IMR-90 (cell line): Measurements from ENCODE around the gene GLI1. TPM values are rescaled to one million over a fixed set of nuclear protein-coding genes. Genes with fewer than 3 reads are reported as not detected.

ENCODE experiments used
- ATAC-seq: fragments of 200-7000 bp; cut with Tn5 transposase; 2 replicates; pipeline ENCODE4 v1.9.1; 2020; ENCODE audit warnings: low read depth, mild to moderate bottlenecking, moderate library complexity
- BruUV-seq: library from RNA; stranded (reverse); fragments of 400-500 nt; replicated peaks from 2 replicates; lab custom pipeline; 2021; lab: Mats Ljungman, UMichigan
- CTCF ChIA-PET: fragments of 300-600 bp; formaldehyde crosslinking; extraction: SDS; loops from one replicate; lab custom pipeline; 2021; ENCODE audit warnings: antibody characterized with exemption; lab: Yijun Ruan, JAX
- POLR2A ChIA-PET: fragments of 300-600 bp; sonication (Branson Sonifier 250); formaldehyde crosslinking; loops from one replicate; lab custom pipeline; 2022; ENCODE audit warnings: antibody characterized with exemption; ENCODE audit not compliant: unreplicated experiment; lab: Charles Lee
- DNase-seq: peaks from one replicate; pipeline ENCODE4 v3.0.0; 2013
- H2AFZ ChIP-seq: replicated peaks from 2 replicates; pipeline ENCODE3; 2013; ENCODE audit warnings: low read length, mild to moderate bottlenecking; ENCODE audit not compliant: poor library complexity
- H2AK5ac ChIP-seq: 2 replicates; pipeline ENCODE4 v1.6.1; 2013; ENCODE audit warnings: low read depth, low read length, inconsistent platforms
- H2AK9ac ChIP-seq: replicated peaks from 2 replicates; pipeline ENCODE3; 2013; ENCODE audit warnings: mild to moderate bottlenecking, low read depth, low read length, moderate library complexity; ENCODE audit not compliant: poor library complexity
- H2BK120ac ChIP-seq: 2 replicates; pipeline ENCODE4 v1.6.1; 2013; ENCODE audit warnings: low read depth, low read length, inconsistent platforms
- H2BK15ac ChIP-seq: 3 replicates; pipeline ENCODE4 v1.6.1; 2013; ENCODE audit warnings: low read depth, low read length, inconsistent platforms
- H2BK20ac ChIP-seq: 2 replicates; pipeline ENCODE4 v1.6.1; 2013; ENCODE audit warnings: low read depth, mild to moderate bottlenecking, inconsistent platforms, low read length, moderate library complexity
- H2BK5ac ChIP-seq: 2 replicates; pipeline ENCODE4 v1.6.1; 2013; ENCODE audit warnings: mild to moderate bottlenecking, low read depth, low read length, inconsistent platforms; ENCODE audit not compliant: poor library complexity, severe bottlenecking
- H3K14ac ChIP-seq: replicated peaks from 2 replicates; pipeline ENCODE4 v1.6.1; 2013; ENCODE audit warnings: low read depth, low read length, inconsistent platforms
- H3K18ac ChIP-seq: 2 replicates; pipeline ENCODE4 v1.6.1; 2013; ENCODE audit warnings: low read depth, low read length, control low read depth
- H3K23ac ChIP-seq: 2 replicates; pipeline ENCODE4 v1.6.1; 2013; ENCODE audit warnings: low read depth, low read length, inconsistent platforms
- H3K27ac ChIP-seq: 2 replicates; pipeline ENCODE4 v1.5.1; 2013; ENCODE audit warnings: mild to moderate bottlenecking, control low read depth, low read length; ENCODE audit not compliant: insufficient read depth
- H3K27me3 ChIP-seq: 2 replicates; pipeline ENCODE4 v1.6.1; 2013; ENCODE audit warnings: low read length; ENCODE audit not compliant: control insufficient read depth, insufficient read depth
- H3K36me3 ChIP-seq: 2 replicates; pipeline ENCODE4 v1.6.1; 2013; ENCODE audit warnings: low read length, mixed read lengths; ENCODE audit not compliant: control insufficient read depth, insufficient read depth
- H3K4ac ChIP-seq: 2 replicates; pipeline ENCODE4 v1.6.1; 2013; ENCODE audit warnings: low read depth, low read length, inconsistent platforms
- H3K4me1 ChIP-seq: 2 replicates; pipeline ENCODE4 v1.6.1; 2013; ENCODE audit warnings: low read length, mixed read lengths; ENCODE audit not compliant: control insufficient read depth, insufficient read depth
- H3K4me2 ChIP-seq: 2 replicates; pipeline ENCODE4 v1.6.1; 2013; ENCODE audit warnings: low read depth, mild to moderate bottlenecking, control low read depth, low read length, moderate library complexity
- H3K4me3 ChIP-seq: 2 replicates; pipeline ENCODE4 v1.5.1; 2013; ENCODE audit warnings: low read depth, mild to moderate bottlenecking, control low read depth, low read length, moderate library complexity; ENCODE audit not compliant: insufficient read depth
- H3K56ac ChIP-seq: 2 replicates; pipeline ENCODE4 v1.6.1; 2013; ENCODE audit warnings: low read length, inconsistent platforms; ENCODE audit not compliant: insufficient read depth; ENCODE audit errors: extremely low read depth
- H3K79me1 ChIP-seq, 2 experiments: 2 replicates each; pipeline ENCODE4 v1.6.1; 2013; ENCODE audit warnings: low read length in 2 of 2, inconsistent platforms in 1 of 2, low read depth in 1 of 2
- H3K9ac ChIP-seq: 2 replicates; pipeline ENCODE4 v1.6.1; 2013; ENCODE audit warnings: low read depth, low read length, control low read depth
- H3K9me1 ChIP-seq: 2 replicates; pipeline ENCODE4 v1.6.1; 2013; ENCODE audit warnings: low read length, inconsistent platforms; ENCODE audit not compliant: insufficient read depth
- H3K9me3 ChIP-seq: 2 replicates; pipeline ENCODE4 v1.6.1; 2013; ENCODE audit warnings: low read length; ENCODE audit not compliant: control insufficient read depth, insufficient read depth
- H4K20me1 ChIP-seq: 2 replicates; pipeline ENCODE4 v1.6.1; 2013; ENCODE audit warnings: low read length, inconsistent platforms; ENCODE audit not compliant: insufficient read depth
- H4K5ac ChIP-seq: 2 replicates; pipeline ENCODE4 v1.6.1; 2013; ENCODE audit warnings: mild to moderate bottlenecking, low read depth, low read length, control low read depth
- H4K8ac ChIP-seq, 2 experiments: 2 replicates each; pipeline ENCODE4 v1.6.1; 2013; ENCODE audit warnings: low read depth in 2 of 2, low read length in 2 of 2, control low read depth in 1 of 2, inconsistent platforms in 1 of 2
- H4K91ac ChIP-seq: 2 replicates; pipeline ENCODE4 v1.6.1; 2013; ENCODE audit warnings: low read depth, low read length, inconsistent platforms; ENCODE audit not compliant: insufficient read depth
- BHLHE40 ChIP-seq: fragments of 150-350 bp; IDR thresholded peaks from 2 replicates; pipeline ENCODE4 v1.6.1; 2016; ENCODE audit warnings: mild to moderate bottlenecking, low read depth, low read length
- CEBPB ChIP-seq: IDR thresholded peaks from 2 replicates; pipeline ENCODE4 v1.6.1; 2012; ENCODE audit warnings: low read depth, low read length, improper control_type of control experiment
- CHD1 ChIP-seq: IDR thresholded peaks from 2 replicates; pipeline ENCODE4 v1.6.1; 2012; ENCODE audit warnings: low read depth, low read length, improper control_type of control experiment
- MAFK ChIP-seq: IDR thresholded peaks from 2 replicates; pipeline ENCODE4 v1.6.1; 2012; ENCODE audit warnings: low read depth, low read length, improper control_type of control experiment
- MAZ ChIP-seq: IDR thresholded peaks from 2 replicates; pipeline ENCODE4 v1.6.1; 2012; ENCODE audit warnings: low read depth, mild to moderate bottlenecking, low read length, improper control_type of control experiment, moderate library complexity, borderline replicate concordance
- MXI1 ChIP-seq: IDR thresholded peaks from 2 replicates; pipeline ENCODE4 v1.6.1; 2012; ENCODE audit warnings: low read depth, mild to moderate bottlenecking, low read length, moderate library complexity, borderline replicate concordance
- NFE2L2 ChIP-seq: fragments of 150-350 bp; IDR thresholded peaks from 2 replicates; pipeline ENCODE4 v1.6.1; 2016; ENCODE audit warnings: low read depth, mild to moderate bottlenecking, low read length
- POLR2A ChIP-seq: IDR thresholded peaks from 2 replicates; pipeline ENCODE4 v1.6.1; 2012; ENCODE audit warnings: mild to moderate bottlenecking, low read depth, low read length
- RAD21 ChIP-seq: IDR thresholded peaks from 2 replicates; pipeline ENCODE4 v1.6.1; 2012; ENCODE audit warnings: low read length, improper control_type of control experiment
- RCOR1 ChIP-seq: IDR thresholded peaks from 2 replicates; pipeline ENCODE4 v1.6.1; 2012; ENCODE audit warnings: mild to moderate bottlenecking, low read length, improper control_type of control experiment; ENCODE audit not compliant: insufficient replicate concordance
- WGBS, 2 experiments: methylation state at CpG; one replicate each; pipeline versions ENCODE4 v1.1.5 to v1.1.7; 2013; ENCODE audit warnings: missing lambda C conversion rate in 2 of 2; ENCODE audit not compliant: insufficient read length in 1 of 2; ENCODE audit errors: extremely low coverage in 2 of 2; 5-methylcytosine and 5-hydroxymethylcytosine counted together
- dilution Hi-C: fragments of 300-500 bp; cut with HindIII; formaldehyde crosslinking; loops from one replicate; pipeline ENCODE4 v1.14.3; 2018; ENCODE audit warnings: low sequenced_read_pairs; ENCODE audit not compliant: unreplicated experiment
- in situ Hi-C: fragments of 300-500 bp; cut with MboI; formaldehyde crosslinking; loops from 3 replicates; pipeline ENCODE4 v1.14.3; 2019; ENCODE audit warnings: low sequenced_read_pairs, inconsistent platforms, mixed read lengths
- intact Hi-C: fragments of 100-400 bp; cut with micrococcal nuclease; formaldehyde crosslinking; loops from 2 replicates; pipeline ENCODE4 v1.10.0; 2022
- polyA plus RNA-seq, 3 experiments: library from polyadenylated mRNA; depleted of rRNA; stranded (reverse); fragments of >200 nt; gene quantifications; 2 replicates each; pipeline ENCODE4 v1.2.3, GENCODE V29; 2012; ENCODE audit warnings: low replicate concordance in 1 of 3
- total RNA-seq: library from RNA; depleted of rRNA; stranded (reverse); fragments of >200 nt; gene quantifications from 2 replicates; pipeline ENCODE4 v1.2.3, GENCODE V29; 2012
- TF ChIP-seq, protein P1 (sequence below): fragments of 150-350 bp; IDR thresholded peaks from 2 replicates; pipeline ENCODE4 v1.6.1; 2016; ENCODE audit warnings: low read depth, mild to moderate bottlenecking, low read length, moderate library complexity, borderline replicate concordance
- TF ChIP-seq, protein P2 (sequence below): fragments of 150-350 bp; IDR thresholded peaks from 2 replicates; pipeline ENCODE4 v1.6.1; 2017; ENCODE audit warnings: mild to moderate bottlenecking, antibody characterized with exemption, low read length, low read depth
- TF ChIP-seq, protein P3 (sequence below): conservative IDR thresholded peaks from 2 replicates; pipeline ENCODE4 v1.5.1; 2012; ENCODE audit warnings: mild to moderate bottlenecking, low read depth, low read length, improper control_type of control experiment

The GLI1 gene
- total and polyA plus RNA-seq, 2 of the 4 experiments (the other 2 are of a cell fraction), result 1.3 to 3.8 TPM

DNA sequence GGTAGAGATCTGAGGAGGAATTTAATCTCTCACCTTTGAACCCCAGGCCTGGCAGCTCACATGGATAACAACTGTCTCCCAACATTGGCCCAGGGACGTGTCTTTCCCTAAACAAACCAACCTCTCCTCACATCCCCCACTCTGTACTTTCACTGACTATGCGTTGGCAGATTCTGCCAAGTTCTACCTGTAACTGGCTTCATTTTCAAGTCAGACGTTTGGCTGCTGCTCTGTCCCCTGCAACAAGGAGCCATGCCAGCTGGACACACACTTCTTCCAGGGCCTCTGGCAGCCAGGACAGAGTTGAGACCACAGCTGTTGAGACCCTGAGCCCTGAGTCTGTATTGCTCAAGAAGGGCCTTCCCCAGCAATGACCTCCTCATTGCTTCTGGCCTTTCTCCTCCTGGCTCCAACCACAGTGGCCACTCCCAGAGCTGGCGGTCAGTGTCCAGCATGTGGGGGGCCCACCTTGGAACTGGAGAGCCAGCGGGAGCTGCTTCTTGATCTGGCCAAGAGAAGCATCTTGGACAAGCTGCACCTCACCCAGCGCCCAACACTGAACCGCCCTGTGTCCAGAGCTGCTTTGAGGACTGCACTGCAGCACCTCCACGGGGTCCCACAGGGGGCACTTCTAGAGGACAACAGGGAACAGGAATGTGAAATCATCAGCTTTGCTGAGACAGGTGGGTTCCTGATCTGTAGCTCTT, 24.9 kb upstream of the GLI1 start, which contains the start of gene INHBC:
TSS of gene INHBC (plus strand) at position 268 of the 707 bp plus-strand sequence. CDS start at position 371, 103 bp downstream.
- ChIA-PET CTCF (interaction anchor here (0.8 kb wide), 1 partner anchor 18 kb away, joined by 3 read pairs; no protein-coding TSS in a partner anchor), POLR2A (no interaction called here)
- H2BK20ac ChIP-seq, result no peak within 1 kb of the TSS
- H3K9me3 ChIP-seq, result no peaks in the 10 kb centered on the region
- WGBS, 2 experiments, result 94% methylated on average over 2 of the region's 8 CpGs; no CpG with 5 or more reads in 1 of the 2 experiments
- in situ Hi-C loops, result no loop called here
- no peak within 1 kb of the TSS for H2AK9ac ChIP-seq
- no peaks in the 10 kb centered on the region for H3K36me3 ChIP-seq
- no peak within 1 kb of the TSS for H3K23ac ChIP-seq
- no peak within 1 kb of the TSS for H3K27ac ChIP-seq
- no TSS peak for BruUV-seq
- no peaks in the 10 kb centered on the region for H3K4me1 ChIP-seq
- TF ChIP-seq NFE2L2 (no peak), POLR2A (no peak), CHD1 (no peak), MXI1 (no peak), RCOR1 (no peak), CEBPB (no peak), BHLHE40 (no peak), MAZ (no peak), RAD21 (no peak), MAFK (no peak)
- TF ChIP-seq, protein P1, sequence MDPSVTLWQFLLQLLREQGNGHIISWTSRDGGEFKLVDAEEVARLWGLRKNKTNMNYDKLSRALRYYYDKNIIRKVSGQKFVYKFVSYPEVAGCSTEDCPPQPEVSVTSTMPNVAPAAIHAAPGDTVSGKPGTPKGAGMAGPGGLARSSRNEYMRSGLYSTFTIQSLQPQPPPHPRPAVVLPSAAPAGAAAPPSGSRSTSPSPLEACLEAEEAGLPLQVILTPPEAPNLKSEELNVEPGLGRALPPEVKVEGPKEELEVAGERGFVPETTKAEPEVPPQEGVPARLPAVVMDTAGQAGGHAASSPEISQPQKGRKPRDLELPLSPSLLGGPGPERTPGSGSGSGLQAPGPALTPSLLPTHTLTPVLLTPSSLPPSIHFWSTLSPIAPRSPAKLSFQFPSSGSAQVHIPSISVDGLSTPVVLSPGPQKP, result no peak
- TF ChIP-seq, protein P2, sequence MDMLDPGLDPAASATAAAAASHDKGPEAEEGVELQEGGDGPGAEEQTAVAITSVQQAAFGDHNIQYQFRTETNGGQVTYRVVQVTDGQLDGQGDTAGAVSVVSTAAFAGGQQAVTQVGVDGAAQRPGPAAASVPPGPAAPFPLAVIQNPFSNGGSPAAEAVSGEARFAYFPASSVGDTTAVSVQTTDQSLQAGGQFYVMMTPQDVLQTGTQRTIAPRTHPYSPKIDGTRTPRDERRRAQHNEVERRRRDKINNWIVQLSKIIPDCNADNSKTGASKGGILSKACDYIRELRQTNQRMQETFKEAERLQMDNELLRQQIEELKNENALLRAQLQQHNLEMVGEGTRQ, result no peak
- TF ChIP-seq, protein P3, sequence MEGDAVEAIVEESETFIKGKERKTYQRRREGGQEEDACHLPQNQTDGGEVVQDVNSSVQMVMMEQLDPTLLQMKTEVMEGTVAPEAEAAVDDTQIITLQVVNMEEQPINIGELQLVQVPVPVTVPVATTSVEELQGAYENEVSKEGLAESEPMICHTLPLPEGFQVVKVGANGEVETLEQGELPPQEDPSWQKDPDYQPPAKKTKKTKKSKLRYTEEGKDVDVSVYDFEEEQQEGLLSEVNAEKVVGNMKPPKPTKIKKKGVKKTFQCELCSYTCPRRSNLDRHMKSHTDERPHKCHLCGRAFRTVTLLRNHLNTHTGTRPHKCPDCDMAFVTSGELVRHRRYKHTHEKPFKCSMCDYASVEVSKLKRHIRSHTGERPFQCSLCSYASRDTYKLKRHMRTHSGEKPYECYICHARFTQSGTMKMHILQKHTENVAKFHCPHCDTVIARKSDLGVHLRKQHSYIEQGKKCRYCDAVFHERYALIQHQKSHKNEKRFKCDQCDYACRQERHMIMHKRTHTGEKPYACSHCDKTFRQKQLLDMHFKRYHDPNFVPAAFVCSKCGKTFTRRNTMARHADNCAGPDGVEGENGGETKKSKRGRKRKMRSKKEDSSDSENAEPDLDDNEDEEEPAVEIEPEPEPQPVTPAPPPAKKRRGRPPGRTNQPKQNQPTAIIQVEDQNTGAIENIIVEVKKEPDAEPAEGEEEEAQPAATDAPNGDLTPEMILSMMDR, result no peak
- H3K27me3 ChIP-seq, result no peaks in the 10 kb centered on the region
- H3K4me3 ChIP-seq, result no peak within 1 kb of the TSS
- peaks cover 6 to 9% of the 10 kb centered on the region in 2 experiments for H3K79me1 ChIP-seq
- H3K9ac ChIP-seq, result no peak within 1 kb of the TSS
- H2BK120ac ChIP-seq, result no peak within 1 kb of the TSS
- no peak within 1 kb of the TSS for H3K14ac ChIP-seq
- dilution Hi-C loops, result no loop called here
- H4K8ac ChIP-seq, result no peak within 1 kb of the TSS
- peak within 1 kb of the TSS; percentile 73 for H2AFZ ChIP-seq
- no peak within 1 kb of the TSS for H3K18ac ChIP-seq
- ATAC-seq (no peak), DNase-seq (no peak)
- H4K91ac ChIP-seq, result no peak within 1 kb of the TSS
- no peak within 1 kb of the TSS for H2BK15ac ChIP-seq
- H4K20me1 ChIP-seq, result no peaks in the 10 kb centered on the region
- intact Hi-C loops, result loop anchor here (5.0 kb wide), 1 partner anchor 127 kb away; no protein-coding TSS in a partner anchor
- no peak within 1 kb of the TSS for H3K56ac ChIP-seq
- H2AK5ac ChIP-seq, result no peak within 1 kb of the TSS
- H3K4ac ChIP-seq, result no peak within 1 kb of the TSS
- H2BK5ac ChIP-seq, result no peak within 1 kb of the TSS
- H4K5ac ChIP-seq, result no peak within 1 kb of the TSS
- H3K9me1 ChIP-seq, result no peaks in the 10 kb centered on the region
- H3K4me2 ChIP-seq, result no peak within 1 kb of the TSS
